Esophagus muscularis mucosa (tissue), 3 donors: Measurements from ENCODE around the gene ABHD17B.

Experiments used
- POLR2A ChIP-seq: fragments of 450-650 bp; IDR thresholded peaks from one replicate; pipeline ENCODE4 v1.6.1; 2017; ENCODE audit warnings: antibody characterized with exemption, moderate library complexity, mild to moderate bottlenecking, low read depth
- POLR2AphosphoS5 ChIP-seq, 2 donors: sonication (generic); formaldehyde crosslinking; IDR thresholded peaks; one replicate each; pipeline ENCODE4 v1.6.1; 2017; ENCODE audit warnings: antibody characterized with exemption in 2 of 2
- TF ChIP-seq, protein P1 (sequence below), 3 experiments: fragments of 200-600 bp in 2 of 3; fragments of 450-650 bp in 1 of 3; sonication (generic) in 2 of 3; IDR thresholded peaks; one replicate each; pipeline ENCODE4 v1.5.1; 2017 to 2019; ENCODE audit warnings: antibody characterized with exemption in 3 of 3, mild to moderate bottlenecking in 2 of 3, moderate library complexity in 1 of 3

GRCh38 chr9:71861618-71862017, 49.4 kb downstream of the ABHD17B start:
- TF ChIP-seq POLR2AphosphoS5 (IDR thresholded peaks at IDR 0.05) (no peak), POLR2A (no peak)
- TF ChIP-seq, protein P1, sequence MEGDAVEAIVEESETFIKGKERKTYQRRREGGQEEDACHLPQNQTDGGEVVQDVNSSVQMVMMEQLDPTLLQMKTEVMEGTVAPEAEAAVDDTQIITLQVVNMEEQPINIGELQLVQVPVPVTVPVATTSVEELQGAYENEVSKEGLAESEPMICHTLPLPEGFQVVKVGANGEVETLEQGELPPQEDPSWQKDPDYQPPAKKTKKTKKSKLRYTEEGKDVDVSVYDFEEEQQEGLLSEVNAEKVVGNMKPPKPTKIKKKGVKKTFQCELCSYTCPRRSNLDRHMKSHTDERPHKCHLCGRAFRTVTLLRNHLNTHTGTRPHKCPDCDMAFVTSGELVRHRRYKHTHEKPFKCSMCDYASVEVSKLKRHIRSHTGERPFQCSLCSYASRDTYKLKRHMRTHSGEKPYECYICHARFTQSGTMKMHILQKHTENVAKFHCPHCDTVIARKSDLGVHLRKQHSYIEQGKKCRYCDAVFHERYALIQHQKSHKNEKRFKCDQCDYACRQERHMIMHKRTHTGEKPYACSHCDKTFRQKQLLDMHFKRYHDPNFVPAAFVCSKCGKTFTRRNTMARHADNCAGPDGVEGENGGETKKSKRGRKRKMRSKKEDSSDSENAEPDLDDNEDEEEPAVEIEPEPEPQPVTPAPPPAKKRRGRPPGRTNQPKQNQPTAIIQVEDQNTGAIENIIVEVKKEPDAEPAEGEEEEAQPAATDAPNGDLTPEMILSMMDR (IDR thresholded peaks at IDR 0.05), result no peak
